Natural killer cell treated with Interleukin-12 subunit alpha and Interleukin-12 subunit beta and Interleukin-15 and Interleukin-18, amount 100 ng/mL, for 72 hours (primary cell): ENCODE results near the gene NLN. TPM values are rescaled to one million over a fixed set of nuclear protein-coding genes. Genes with fewer than 3 reads are reported as not detected.
"Not testable (repeated sequence)": the region's sequence is repeated elsewhere in the genome, so short reads cannot be mapped to it uniquely, and the experiment has no call there.

Source experiments
- ATAC-seq, 2 donors: fragments of 150-1000 bp; cut with Tn5 transposase in 1 of 2; sonication (Bioruptor Pico), chemical (Tn5 transposase) in 1 of 2; 2 replicates each; pipeline ENCODE4 v1.10.0; 2021
- DNase-seq: peaks from one replicate; pipeline ENCODE4 v3.0.0; 2022; ENCODE audit warnings: low spot score
- H3K27ac Mint-ChIP-seq, 2 donors: 1 replicate in 1 of 2; 2 replicates in 1 of 2; pipeline ENCODE4 v1.8.0; 2022; ENCODE audit warnings: mixed read lengths in 2 of 2, mild to moderate bottlenecking in 1 of 2, moderate library complexity in 1 of 2
- H3K27me3 Mint-ChIP-seq, 2 donors: 1 replicate in 1 of 2; 2 replicates in 1 of 2; pipeline ENCODE4 v1.8.0; 2022; ENCODE audit warnings: mixed read lengths in 2 of 2
- H3K36me3 Mint-ChIP-seq: one replicate; pipeline ENCODE4 v1.8.0; 2022; ENCODE audit warnings: mixed read lengths
- H3K4me1 Mint-ChIP-seq, 2 donors: 1 replicate in 1 of 2; 2 replicates in 1 of 2; pipeline ENCODE4 v1.8.0; 2022; ENCODE audit warnings: low read depth in 2 of 2, mixed read lengths in 2 of 2, mild to moderate bottlenecking in 1 of 2
- H3K4me3 Mint-ChIP-seq: one replicate; pipeline ENCODE4 v1.8.0; 2022; ENCODE audit warnings: mixed read lengths
- H3K9me3 Mint-ChIP-seq: 2 replicates; pipeline ENCODE4 v1.8.0; 2022; ENCODE audit warnings: mixed read lengths
- total RNA-seq, 2 donors: library from RNA; stranded (reverse); gene quantifications; one replicate each; pipeline ENCODE4 v1.2.3, GENCODE V29; 2022

NLN gene
- total RNA-seq, 2 donors from 2014 or later = 8.7 to 39.4 TPM

DNA sequence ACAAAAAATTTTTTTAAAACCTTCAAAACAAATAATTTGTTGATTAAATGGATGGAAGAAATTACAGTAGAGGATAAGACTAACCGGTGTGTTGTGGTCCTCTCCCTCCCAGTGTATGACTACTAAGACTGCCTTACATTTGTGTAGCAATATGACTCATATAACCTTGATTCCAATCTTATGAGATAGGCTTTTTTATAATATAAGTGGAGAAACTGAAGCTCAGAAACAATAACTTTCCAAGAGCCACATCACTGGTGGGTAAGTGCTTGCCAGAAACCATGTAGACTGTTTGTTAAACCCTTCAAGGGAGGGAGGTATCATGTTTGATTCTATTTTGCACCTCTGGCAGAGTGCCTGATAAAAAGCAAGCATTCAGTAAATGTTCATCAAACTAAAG lies 47.5 kb downstream of the NLN start:
- ATAC-seq = no peak

DNA sequence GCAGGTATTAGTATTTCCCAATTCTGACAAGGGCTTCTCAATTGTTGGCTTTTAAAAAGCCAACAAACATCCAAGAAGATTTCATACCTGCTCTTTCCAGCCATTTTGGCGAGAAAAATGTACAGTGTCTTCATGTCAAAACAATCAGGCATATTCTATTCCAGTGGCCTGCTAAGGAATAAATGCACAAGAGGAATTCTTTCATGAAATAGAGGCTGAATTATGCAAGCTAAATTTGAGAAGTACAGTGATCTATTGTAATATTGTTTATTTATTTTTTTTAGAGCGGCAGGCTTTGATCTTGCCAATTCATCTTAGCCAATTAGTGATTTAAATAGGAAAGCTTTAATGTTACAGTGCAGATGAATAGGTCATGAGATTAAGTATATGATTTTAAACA lies 49.3 kb downstream of the NLN start:
- ATAC-seq (no peak), DNase-seq (no peak)
- no peaks in the 10 kb centered on the region for H3K27me3 Mint-ChIP-seq
- no peaks in the 10 kb centered on the region for H3K9me3 Mint-ChIP-seq
- no peaks in the 10 kb centered on the region for H3K4me1 Mint-ChIP-seq
- no peak overlapping the region for H3K4me3 Mint-ChIP-seq
- peaks cover 7% of the 10 kb centered on the region for H3K36me3 Mint-ChIP-seq
- H3K27ac Mint-ChIP-seq = no peak overlapping the region

More for the DNA sequence above, 47.5 kb downstream of the NLN start:
- no peak overlapping the region for H3K4me3 Mint-ChIP-seq
- H3K9me3 Mint-ChIP-seq = no peaks in the 10 kb centered on the region
- no peak overlapping the region for H3K27ac Mint-ChIP-seq
- H3K27me3 Mint-ChIP-seq = no peaks in the 10 kb centered on the region
- peaks cover 7% of the 10 kb centered on the region for H3K36me3 Mint-ChIP-seq
- DNase-seq = no peak
- no peaks in the 10 kb centered on the region for H3K4me1 Mint-ChIP-seq

DNA sequence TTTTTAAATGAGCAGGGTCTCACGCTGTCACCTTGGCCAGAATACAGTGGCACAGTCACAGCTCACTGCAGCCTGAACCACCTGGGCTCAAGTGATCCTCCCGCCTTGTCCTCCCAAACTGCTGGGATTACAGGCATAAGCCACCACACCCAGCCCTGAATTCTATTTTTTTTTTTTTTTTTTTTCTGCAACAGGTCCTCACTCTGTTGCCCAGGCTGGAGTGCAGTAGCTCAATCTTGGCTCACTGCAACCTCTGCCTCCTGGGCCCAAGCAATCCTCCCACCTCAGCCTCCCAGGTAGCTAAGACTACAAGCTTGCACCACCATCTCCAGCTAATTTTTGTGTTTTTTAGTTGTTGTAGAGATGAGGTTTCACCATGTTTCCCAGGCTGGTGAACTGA lies 51.0 kb downstream of the NLN start:
- H3K27me3 Mint-ChIP-seq, H3K4me1 Mint-ChIP-seq, H3K4me3 Mint-ChIP-seq, ATAC-seq, H3K9me3 Mint-ChIP-seq, H3K27ac Mint-ChIP-seq, H3K36me3 Mint-ChIP-seq, DNase-seq: not testable (repeated sequence)

DNA sequence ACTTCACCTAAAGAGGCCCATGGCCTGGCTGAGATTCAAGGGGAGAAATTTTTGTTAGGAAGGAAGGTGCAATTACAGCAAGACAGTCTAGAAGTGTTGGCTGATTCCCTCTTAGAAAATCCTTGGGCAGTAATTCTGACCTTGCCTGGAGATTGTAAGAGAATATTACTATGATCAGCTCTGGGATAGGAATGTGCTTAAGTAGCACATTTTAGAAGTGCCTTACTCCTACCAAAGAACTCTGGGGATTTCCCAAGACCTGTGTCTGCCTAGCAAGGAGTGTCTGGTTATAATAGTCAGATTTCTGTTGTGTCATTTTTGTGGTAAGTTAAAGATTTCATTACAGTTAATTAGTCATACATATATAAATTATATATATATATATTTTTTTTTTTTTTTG lies 52.3 kb downstream of the NLN start:
- Mint-ChIP-seq H3K9me3 (no peaks in the 10 kb centered on the region), H3K27ac (no peak overlapping the region)
- ATAC-seq = no peak

DNA sequence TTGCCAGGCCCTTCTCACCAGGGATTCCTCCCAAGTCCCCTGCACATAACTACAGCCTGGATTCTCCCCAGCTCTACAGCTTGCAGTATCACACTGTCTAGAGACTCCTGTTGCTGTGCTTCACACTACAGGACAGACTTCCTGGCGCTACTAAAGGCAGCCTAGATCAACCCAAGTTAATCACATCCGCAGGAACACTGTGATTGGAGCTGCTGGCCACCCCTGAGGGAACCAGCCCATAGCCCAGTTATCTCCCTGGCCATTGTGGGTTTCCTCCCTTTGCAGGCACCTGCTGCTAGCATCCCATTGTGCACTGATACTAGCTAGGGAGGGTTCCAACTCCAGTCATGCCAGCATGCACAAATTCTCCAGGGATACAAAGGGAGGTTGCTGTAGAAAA lies 53.5 kb downstream of the NLN start:
- H3K36me3 Mint-ChIP-seq = no peaks in the 10 kb centered on the region
- ATAC-seq (peak; percentile 20 to 43), DNase-seq (no peak)
- peaks cover 4 to 11% of the 10 kb centered on the region in 2 donors for H3K4me1 Mint-ChIP-seq
- H3K4me3 Mint-ChIP-seq = no peak overlapping the region
- H3K27me3 Mint-ChIP-seq = no peaks in the 10 kb centered on the region
- no peak overlapping the region for H3K27ac Mint-ChIP-seq
- H3K9me3 Mint-ChIP-seq = no peaks in the 10 kb centered on the region

More for the DNA sequence above, 52.3 kb downstream of the NLN start:
- H3K27me3 Mint-ChIP-seq = no peaks in the 10 kb centered on the region
- DNase-seq = no peak
- H3K4me1 Mint-ChIP-seq = peaks cover under 1 to 6% of the 10 kb centered on the region in 2 donors
- no peaks in the 10 kb centered on the region for H3K36me3 Mint-ChIP-seq
- no peak overlapping the region for H3K4me3 Mint-ChIP-seq

DNA sequence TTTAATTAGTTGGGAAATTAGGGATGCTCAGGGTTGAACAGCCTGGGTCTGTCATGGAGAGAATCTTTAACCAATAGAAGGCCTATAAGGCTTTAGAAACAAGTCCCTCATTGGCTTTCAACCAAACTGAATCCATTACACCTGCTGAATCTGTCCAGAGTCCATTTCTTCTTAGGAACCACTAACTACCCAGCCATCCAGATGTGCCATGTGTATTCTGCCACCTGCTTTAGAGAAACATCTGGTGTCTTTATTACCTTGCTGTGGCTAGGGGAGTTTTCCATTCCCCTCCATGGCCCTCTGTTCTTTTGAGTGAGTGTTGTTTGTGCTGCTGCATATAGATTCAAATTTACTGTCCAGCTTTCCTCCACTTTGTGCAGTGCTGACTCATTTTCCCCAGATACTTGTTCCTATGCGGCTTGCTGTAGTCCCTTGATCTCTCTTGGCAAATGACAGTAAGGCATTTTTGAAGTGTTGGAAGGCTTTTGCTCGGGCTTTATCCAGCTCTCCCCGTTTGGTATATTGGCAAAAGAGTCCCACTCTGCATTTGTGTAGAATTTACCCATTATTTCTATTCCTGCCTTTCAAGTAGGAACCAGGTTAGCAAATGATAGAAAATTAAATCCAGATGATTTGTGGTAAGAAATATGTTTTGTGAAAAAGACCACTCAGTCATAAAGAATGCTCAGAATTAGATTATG lies 54.6 kb downstream of the NLN start:
- H3K36me3 Mint-ChIP-seq = peaks cover 6% of the 10 kb centered on the region
- no peak overlapping the region for H3K27ac Mint-ChIP-seq
- H3K9me3 Mint-ChIP-seq = no peaks in the 10 kb centered on the region
- H3K4me3 Mint-ChIP-seq = no peak overlapping the region
- peaks cover 4 to 11% of the 10 kb centered on the region in 2 donors for H3K4me1 Mint-ChIP-seq
- DNase-seq (no peak), ATAC-seq (no peak)
- H3K27me3 Mint-ChIP-seq = no peaks in the 10 kb centered on the region

DNA sequence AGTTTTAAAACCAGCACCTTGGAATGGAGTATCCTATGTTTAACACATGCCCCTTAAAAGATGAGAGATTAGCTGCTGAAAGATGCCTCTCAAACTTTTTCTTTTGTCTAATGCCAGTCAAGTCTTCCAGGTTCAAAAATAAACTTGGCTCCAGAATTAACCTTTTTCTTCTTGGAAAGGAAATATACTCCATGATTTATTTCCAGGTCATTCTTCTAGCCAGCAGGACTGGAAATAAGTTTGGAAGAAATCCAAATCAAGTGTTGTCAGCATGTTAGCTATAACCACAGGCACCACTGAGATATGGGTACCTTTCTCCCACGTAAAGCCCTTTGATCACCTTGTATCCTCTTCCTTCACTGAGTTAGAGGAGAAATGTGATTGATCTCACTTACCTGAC lies 56.1 kb downstream of the NLN start:
- no peak for ATAC-seq
- no peak for DNase-seq
- Mint-ChIP-seq H3K36me3 (peaks cover 6% of the 10 kb centered on the region), H3K9me3 (no peaks in the 10 kb centered on the region), H3K4me1 (peaks cover 4 to 11% of the 10 kb centered on the region in 2 donors), H3K27me3 (no peaks in the 10 kb centered on the region), H3K27ac (no peak overlapping the region), H3K4me3 (no peak overlapping the region)

DNA sequence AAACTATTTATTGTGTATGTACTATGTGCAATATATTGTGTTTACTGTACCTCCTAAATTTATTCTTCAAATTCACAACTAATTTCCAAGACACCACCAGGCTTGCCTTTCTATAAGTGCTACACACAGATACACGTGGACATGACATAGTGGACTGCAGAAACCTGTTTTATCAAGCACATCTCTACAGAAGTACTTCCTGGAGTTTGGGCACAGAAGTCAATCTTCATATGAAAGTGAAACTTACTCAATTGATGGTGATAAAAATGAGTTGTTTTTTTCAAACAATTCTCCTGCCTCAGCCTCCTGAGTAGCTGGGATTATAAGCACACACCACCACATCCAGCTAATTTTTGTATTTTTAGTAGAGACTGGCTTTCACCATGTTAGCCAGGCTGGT lies 57.6 kb downstream of the NLN start:
- DNase-seq (no peak), ATAC-seq (peak; percentile 52 to 59)
- no peak overlapping the region for H3K4me3 Mint-ChIP-seq
- H3K27ac Mint-ChIP-seq = peak overlapping the region in 1 of 2 donors; percentile 76
- H3K4me1 Mint-ChIP-seq = peaks cover 4 to 11% of the 10 kb centered on the region in 2 donors
- no peaks in the 10 kb centered on the region for H3K27me3 Mint-ChIP-seq
- H3K36me3 Mint-ChIP-seq = peaks cover 6% of the 10 kb centered on the region
- no peaks in the 10 kb centered on the region for H3K9me3 Mint-ChIP-seq

DNA sequence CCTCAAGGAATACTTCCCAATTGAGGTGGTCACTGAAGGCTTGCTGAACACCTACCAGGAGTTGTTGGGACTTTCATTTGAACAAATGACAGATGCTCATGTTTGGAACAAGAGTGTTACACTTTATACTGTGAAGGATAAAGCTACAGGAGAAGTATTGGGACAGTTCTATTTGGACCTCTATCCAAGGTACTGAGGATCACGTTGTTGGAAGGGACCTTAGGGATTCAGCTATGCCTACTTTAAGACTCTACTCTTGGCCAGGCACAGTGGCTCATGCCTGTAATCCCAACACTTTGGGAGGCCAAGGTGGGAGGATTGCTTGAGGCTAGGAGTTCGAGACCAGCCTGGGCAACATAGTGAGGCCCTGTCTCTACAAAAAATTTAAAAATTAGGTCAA lies 66.3 kb downstream of the NLN start:
- not testable (repeated sequence) for H3K4me3 Mint-ChIP-seq, H3K9me3 Mint-ChIP-seq, DNase-seq, H3K27me3 Mint-ChIP-seq, H3K27ac Mint-ChIP-seq, ATAC-seq
- peaks cover 13% of the 10 kb centered on the region for H3K36me3 Mint-ChIP-seq
- peaks cover 12 to 16% of the 10 kb centered on the region in 2 donors for H3K4me1 Mint-ChIP-seq

DNA sequence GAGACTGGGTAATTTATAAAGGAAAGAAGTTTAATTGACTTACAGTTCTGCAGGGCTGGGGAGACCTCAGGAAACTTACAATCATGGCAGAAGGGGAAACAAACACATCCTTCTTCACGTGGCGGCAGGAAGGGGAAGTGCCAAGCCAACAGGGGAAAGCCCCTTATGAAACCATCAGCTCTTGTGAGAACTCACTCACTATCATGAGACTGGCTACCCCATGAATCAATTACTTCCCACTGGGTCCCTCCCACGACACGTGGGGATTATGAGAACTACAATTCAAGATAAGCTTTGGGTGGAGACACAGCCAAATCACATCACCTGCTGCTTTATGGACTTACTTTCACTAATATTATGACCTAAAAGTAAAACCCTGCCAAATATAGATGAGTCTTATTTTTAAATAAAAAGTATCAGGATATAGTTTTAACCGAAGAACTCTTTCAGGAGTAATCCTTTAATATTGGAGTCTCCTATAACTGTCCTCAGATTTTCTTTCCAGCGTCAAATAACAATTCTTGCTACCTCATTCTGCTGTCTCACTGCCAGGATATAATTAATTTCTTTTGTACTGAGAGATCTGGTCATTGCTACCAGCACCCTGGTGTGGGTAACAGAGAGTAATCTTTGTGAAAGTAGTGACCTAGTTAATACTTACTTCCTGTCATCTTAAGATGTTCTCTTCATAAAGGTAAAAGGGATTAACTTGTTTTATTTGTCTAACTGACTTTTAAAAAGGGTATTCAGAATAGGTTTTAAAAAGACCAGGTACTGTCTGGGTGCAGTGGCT lies 68.6 kb downstream of the NLN start:
- Mint-ChIP-seq H3K27me3 (no peaks in the 10 kb centered on the region), H3K4me1 (peaks cover 12 to 16% of the 10 kb centered on the region in 2 donors), H3K36me3 (peaks cover 13% of the 10 kb centered on the region), H3K27ac (peak overlapping the region; percentile 44 to 61), H3K4me3 (peak overlapping the region; percentile 34), H3K9me3 (peaks cover 9% of the 10 kb centered on the region)
- ATAC-seq = peak; percentile 79 to 81
- peak; percentile 61 for DNase-seq

DNA sequence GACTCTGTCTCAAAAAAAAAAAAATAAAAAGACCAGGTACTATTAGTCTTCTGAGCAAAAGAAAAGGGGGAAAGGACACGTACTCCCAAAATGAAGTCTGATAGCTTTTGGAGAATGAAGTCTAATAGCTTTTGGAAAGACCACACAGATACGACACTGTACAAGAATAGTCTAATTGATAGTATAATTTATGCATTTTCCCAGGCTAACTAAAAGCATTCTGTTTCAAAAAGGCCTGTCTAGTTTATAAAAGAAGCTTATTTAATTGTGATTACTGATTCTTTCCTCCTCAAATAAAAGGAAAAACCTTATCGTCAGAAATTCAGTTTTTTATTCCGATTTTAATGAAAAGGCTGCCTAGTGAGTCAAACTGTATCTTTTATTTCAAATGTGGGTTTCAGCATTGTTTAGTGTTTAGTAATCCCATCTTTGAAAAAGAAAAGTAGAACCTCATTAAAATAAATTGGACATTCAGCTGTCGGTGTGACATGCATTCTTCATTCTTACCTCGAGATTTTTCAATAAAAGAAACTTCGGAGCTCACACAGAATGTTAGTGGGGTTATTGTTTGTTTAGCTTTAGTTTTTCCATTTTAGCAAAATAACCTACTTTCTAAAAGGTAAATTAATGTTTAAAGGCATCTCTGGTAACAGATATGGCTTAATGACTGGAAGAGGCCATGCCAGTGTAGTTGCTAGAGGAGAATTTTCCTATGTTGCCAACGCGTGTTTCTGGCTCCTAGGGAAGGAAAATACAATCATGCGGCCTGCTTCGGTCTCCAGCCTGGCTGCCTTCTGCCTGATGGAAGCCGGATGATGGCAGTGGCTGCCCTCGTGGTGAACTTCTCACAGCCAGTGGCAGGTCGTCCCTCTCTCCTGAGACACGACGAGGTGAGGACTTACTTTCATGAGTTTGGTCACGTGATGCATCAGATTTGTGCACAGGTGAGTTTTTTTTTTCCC lies 70.0 kb downstream of the NLN start:
- H3K4me1 Mint-ChIP-seq = peaks cover 12 to 16% of the 10 kb centered on the region in 2 donors
- H3K9me3 Mint-ChIP-seq = peaks cover 9% of the 10 kb centered on the region
- no peak overlapping the region for H3K27ac Mint-ChIP-seq
- H3K27me3 Mint-ChIP-seq = no peaks in the 10 kb centered on the region
- H3K4me3 Mint-ChIP-seq = no peak overlapping the region
- H3K36me3 Mint-ChIP-seq = peaks cover 13% of the 10 kb centered on the region
- DNase-seq (no peak), ATAC-seq (no peak)

DNA sequence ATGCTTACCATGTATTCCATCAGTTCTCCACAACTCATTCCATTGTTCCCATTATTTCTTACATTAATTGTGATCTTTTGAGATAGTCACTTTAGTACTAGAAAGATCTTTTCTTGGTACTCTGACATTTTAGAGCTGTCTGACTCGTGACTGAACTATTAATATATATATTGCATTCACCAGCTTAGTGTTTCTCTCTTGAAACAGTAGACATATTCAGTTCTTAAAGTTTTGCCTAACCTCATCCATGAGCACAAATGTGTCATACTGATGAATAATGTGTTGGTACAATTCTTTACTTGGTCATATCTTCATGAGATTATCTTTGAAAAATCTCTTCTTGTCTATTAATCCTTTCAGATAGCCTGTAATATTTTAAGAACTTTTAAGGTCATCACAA lies 74.3 kb downstream of the NLN start:
- Mint-ChIP-seq H3K4me1 (peaks cover 0 to under 1% of the 10 kb centered on the region in 2 donors), H3K27ac (no peak overlapping the region), H3K9me3 (no peaks in the 10 kb centered on the region), H3K36me3 (no peaks in the 10 kb centered on the region), H3K4me3 (no peak overlapping the region), H3K27me3 (no peaks in the 10 kb centered on the region)
- no peak for ATAC-seq
- no peak for DNase-seq

DNA sequence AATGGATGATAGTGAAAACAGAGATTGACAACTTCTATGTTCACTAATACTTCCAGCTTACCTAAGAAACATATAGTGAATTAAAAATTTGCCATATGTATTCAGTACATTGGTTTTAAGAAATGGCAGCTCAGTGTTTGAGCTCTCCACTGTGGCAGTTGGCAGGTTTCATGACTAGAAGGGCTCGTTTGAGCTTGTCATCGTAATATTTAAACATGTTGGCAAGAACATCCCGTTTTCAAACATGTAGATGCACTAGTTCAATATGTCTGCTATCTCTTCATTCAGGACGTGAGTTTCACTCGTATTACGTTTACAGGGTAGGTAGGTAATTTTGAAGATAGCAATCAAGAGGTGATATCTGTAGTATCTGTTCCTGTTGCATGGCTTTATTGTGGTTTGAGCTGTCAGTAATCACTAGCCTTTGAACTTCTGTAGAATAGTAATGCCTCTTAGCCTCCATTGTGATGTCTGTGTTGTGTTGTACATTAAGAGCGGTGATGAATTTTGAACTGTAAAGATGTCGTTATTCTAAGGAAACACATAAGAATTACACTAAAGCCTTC lies 74.8 kb downstream of the NLN start:
- DNase-seq = no peak
- peaks cover 3 to 4% of the 10 kb centered on the region in 2 donors for H3K4me1 Mint-ChIP-seq
- no peak overlapping the region for H3K4me3 Mint-ChIP-seq
- no peak for ATAC-seq
- no peaks in the 10 kb centered on the region for H3K9me3 Mint-ChIP-seq
- H3K27me3 Mint-ChIP-seq = no peaks in the 10 kb centered on the region
- no peak overlapping the region for H3K27ac Mint-ChIP-seq
- H3K36me3 Mint-ChIP-seq = peaks cover 4% of the 10 kb centered on the region
